Measurements from ENCODE around the gene CBL. TPM values are rescaled to one million over a fixed set of nuclear protein-coding genes. Genes with fewer than 3 reads are reported as not detected.

Gene CBL
- total RNA-seq, 1 experiment from 2014 or later: 56.4 TPM

- peaks cover 9 to 13% of the 10 kb centered on the region in 2 experiments; a peak in 3 of 4 replicates for H3K4me1 Mint-ChIP-seq
- H2BK15ac ChIP-seq (ENCODE audit: low read depth, low read length): no peak overlapping the region
- H3K27me3 Mint-ChIP-seq (ENCODE audit: low read depth): peaks cover 1% of the 10 kb centered on the region
- H3K23me2 ChIP-seq (ENCODE audit: insufficient read length, low read depth, low read length, poor library complexity, severe bottlenecking): no peaks in the 10 kb centered on the region
- H4K8ac ChIP-seq (replicated peaks; ENCODE audit: insufficient read length, low read depth, low read length): no peak overlapping the region
- H3T11ph ChIP-seq (ENCODE audit: low read length): no peak overlapping the region
- no CpG with 5 or more reads among the region's 21 CpGs for WGBS (ENCODE audit: extremely low coverage, insufficient read length, low lambda C conversion rate)
- no peaks in the 10 kb centered on the region for H4K20me1 ChIP-seq (ENCODE audit: control insufficient read depth, insufficient read depth, insufficient read length)
- no peak overlapping the region for H2AFZ ChIP-seq (ENCODE audit: low read length)
- no peak overlapping the region for H3K56ac ChIP-seq (ENCODE audit: insufficient read length, low read depth, low read length)
- TF ChIP-seq, protein P1, sequence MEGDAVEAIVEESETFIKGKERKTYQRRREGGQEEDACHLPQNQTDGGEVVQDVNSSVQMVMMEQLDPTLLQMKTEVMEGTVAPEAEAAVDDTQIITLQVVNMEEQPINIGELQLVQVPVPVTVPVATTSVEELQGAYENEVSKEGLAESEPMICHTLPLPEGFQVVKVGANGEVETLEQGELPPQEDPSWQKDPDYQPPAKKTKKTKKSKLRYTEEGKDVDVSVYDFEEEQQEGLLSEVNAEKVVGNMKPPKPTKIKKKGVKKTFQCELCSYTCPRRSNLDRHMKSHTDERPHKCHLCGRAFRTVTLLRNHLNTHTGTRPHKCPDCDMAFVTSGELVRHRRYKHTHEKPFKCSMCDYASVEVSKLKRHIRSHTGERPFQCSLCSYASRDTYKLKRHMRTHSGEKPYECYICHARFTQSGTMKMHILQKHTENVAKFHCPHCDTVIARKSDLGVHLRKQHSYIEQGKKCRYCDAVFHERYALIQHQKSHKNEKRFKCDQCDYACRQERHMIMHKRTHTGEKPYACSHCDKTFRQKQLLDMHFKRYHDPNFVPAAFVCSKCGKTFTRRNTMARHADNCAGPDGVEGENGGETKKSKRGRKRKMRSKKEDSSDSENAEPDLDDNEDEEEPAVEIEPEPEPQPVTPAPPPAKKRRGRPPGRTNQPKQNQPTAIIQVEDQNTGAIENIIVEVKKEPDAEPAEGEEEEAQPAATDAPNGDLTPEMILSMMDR (conservative IDR thresholded peaks at IDR 0.05): no peak
- no peak overlapping the region for H4K91ac ChIP-seq (ENCODE audit: insufficient read length, low read depth, low read length)
- H4K5ac ChIP-seq (ENCODE audit: insufficient read length, low read depth, low read length): no peak overlapping the region
- DNase-seq: no peak
- H3K79me2 ChIP-seq (ENCODE audit: insufficient read depth, low read length): no peaks in the 10 kb centered on the region
- H3K4me3 Mint-ChIP-seq: no peak overlapping the region
- H2BK20ac ChIP-seq (ENCODE audit: low read depth, low read length, poor library complexity, severe bottlenecking): no peak overlapping the region
- H2BK120ac ChIP-seq (ENCODE audit: low read depth, low read length, poor library complexity, severe bottlenecking): no peak overlapping the region
- H2BK5ac ChIP-seq (ENCODE audit: insufficient read length, low read length): no peak overlapping the region
- no peak overlapping the region for H2AK5ac ChIP-seq (ENCODE audit: insufficient read length, low read length)
- no peaks in the 10 kb centered on the region for H3K27me3 ChIP-seq (ENCODE audit: insufficient read depth, low read length)
- H3K27ac ChIP-seq (ENCODE audit: insufficient read length, low read depth, low read length): no peak overlapping the region
- H3K9me3 ChIP-seq (ENCODE audit: control insufficient read depth, low read depth, low read length): no peaks in the 10 kb centered on the region
- H3K4ac ChIP-seq (ENCODE audit: low read depth, low read length): no peak overlapping the region
- no peaks in the 10 kb centered on the region for H3K4me1 ChIP-seq (ENCODE audit: insufficient read depth, low read length)
- H3K18ac ChIP-seq (ENCODE audit: insufficient read length, low read depth, low read length): no peak overlapping the region
- H2BK12ac ChIP-seq (ENCODE audit: insufficient read length, low read depth, low read length): no peak overlapping the region
- no peak overlapping the region for H3K14ac ChIP-seq (ENCODE audit: insufficient read depth, low read length)
- H3K9me3 Mint-ChIP-seq: no peaks in the 10 kb centered on the region
- no peak overlapping the region for H3K23ac ChIP-seq (ENCODE audit: insufficient read length, low read depth, low read length)
- no peaks in the 10 kb centered on the region for H3K79me1 ChIP-seq (ENCODE audit: insufficient read depth, low read depth, low read length, poor library complexity, severe bottlenecking)
- no peak overlapping the region for H3K4me2 ChIP-seq (ENCODE audit: insufficient read depth, insufficient read length, low read length)
- H3K27ac Mint-ChIP-seq: no peak overlapping the region
- H3K9ac ChIP-seq (ENCODE audit: extremely low read depth, insufficient read length, low read length): no peak overlapping the region
- peaks cover 0 to 5% (median 2%) of the 10 kb centered on the region in 3 experiments; a peak in 4 of 7 replicates for H3K36me3 Mint-ChIP-seq (ENCODE audit: insufficient read depth in 1 of 3, low read depth in 3 of 3)
Observed at GRCh38 chr11:119187123-119187892, 18.8 kb upstream of the CBL start.

Data from H9 (cell line).